Ectodermal cell (in vitro differentiated cells): ENCODE measurements around the gene CTBP1.

Experiments used
- H3K27ac ChIP-seq: 2 replicates; pipeline ENCODE4 v1.7.0; 2013; ENCODE audit warnings: mild to moderate bottlenecking, low read depth, low read length; ENCODE audit not compliant: insufficient read depth, poor library complexity, severe bottlenecking
- H3K27me3 ChIP-seq: 2 replicates; pipeline ENCODE4 v1.7.0; 2013; ENCODE audit warnings: mild to moderate bottlenecking, low read length; ENCODE audit not compliant: insufficient read depth, control insufficient read depth, poor library complexity, severe bottlenecking
- H3K36me3 ChIP-seq: one replicate; pipeline ENCODE4 v1.7.0; 2013; ENCODE audit warnings: low read length; ENCODE audit not compliant: control insufficient read depth, insufficient read depth
- H3K4me1 ChIP-seq: one replicate; pipeline ENCODE4 v1.7.0; 2013; ENCODE audit warnings: low read length; ENCODE audit not compliant: control insufficient read depth, insufficient read depth
- H3K4me3 ChIP-seq: 2 replicates; pipeline ENCODE4 v1.7.0; 2013; ENCODE audit warnings: low read depth, low read length, control low read depth; ENCODE audit not compliant: insufficient read depth
- H3K9me3 ChIP-seq: 2 replicates; pipeline ENCODE4 v1.7.0; 2013; ENCODE audit warnings: mild to moderate bottlenecking, low read length, moderate library complexity; ENCODE audit not compliant: control insufficient read depth
- WGBS, 2 experiments: methylation state at CpG; one replicate each; pipeline ENCODE4 v1.1.7; 2013; ENCODE audit warnings: missing lambda C conversion rate in 2 of 2; 5-methylcytosine and 5-hydroxymethylcytosine counted together

Gene CTBP1

GRCh38 chr4:1250527-1250812 lies 1.5 kb upstream of the CTBP1 start:
- Histone ChIP-seq H3K4me1 (peaks cover 15% of the 10 kb centered on the region), H3K27me3 (no peaks in the 10 kb centered on the region), H3K4me3 (no peak overlapping the region), H3K27ac (no peak overlapping the region), H3K36me3 (peaks cover 30% of the 10 kb centered on the region), H3K9me3 (peaks cover 7% of the 10 kb centered on the region)
- 91 to 97% methylated on average over 7 of the region's 7 CpGs for WGBS, 2 experiments

- peak overlapping the region; percentile 66 for H3K4me3 ChIP-seq
- 60 to 61% methylated on average over 39 of the region's 39 CpGs for WGBS, 2 experiments
- no peaks in the 10 kb centered on the region for H3K27me3 ChIP-seq
- H3K4me1 ChIP-seq: peaks cover 15% of the 10 kb centered on the region
- peaks cover 30% of the 10 kb centered on the region for H3K36me3 ChIP-seq
- peak overlapping the region; percentile 2 for H3K27ac ChIP-seq
- peaks cover 7% of the 10 kb centered on the region for H3K9me3 ChIP-seq
Measured at GRCh38 chr4:1249731-1250526, 999 bp upstream of the CTBP1 start.

- peaks cover 7% of the 10 kb centered on the region for H3K9me3 ChIP-seq
- H3K27me3 ChIP-seq: no peaks in the 10 kb centered on the region
- H3K36me3 ChIP-seq: peaks cover 30% of the 10 kb centered on the region
- H3K4me3 ChIP-seq: peak overlapping the region; percentile 66
- WGBS, 2 experiments: 0% methylated on average over 86 of the region's 86 CpGs
- peaks cover 15% of the 10 kb centered on the region for H3K4me1 ChIP-seq
- H3K27ac ChIP-seq: peak overlapping the region; percentile 2
Measured at GRCh38 chr4:1249148-1249730, 309 bp upstream of the CTBP1 start.

GRCh38 chr4:1247864-1248244 lies 1.1 kb downstream of the CTBP1 start:
- no peaks in the 10 kb centered on the region for H3K27me3 ChIP-seq
- H3K36me3 ChIP-seq: peaks cover 23% of the 10 kb centered on the region
- WGBS, 2 experiments: 0 to 1% methylated on average over 40 of the region's 40 CpGs
- peaks cover 15% of the 10 kb centered on the region for H3K4me1 ChIP-seq
- peak overlapping the region; percentile 47 for H3K27ac ChIP-seq
- H3K9me3 ChIP-seq: peaks cover 7% of the 10 kb centered on the region
- H3K4me3 ChIP-seq: peak overlapping the region; percentile 64

GRCh38 chr4:1246901-1247863 lies 1.7 kb downstream of the CTBP1 start:
- peaks cover 15% of the 10 kb centered on the region for H3K4me1 ChIP-seq
- H3K4me3 ChIP-seq: peak overlapping the region; percentile 64
- peaks cover 5% of the 10 kb centered on the region for H3K9me3 ChIP-seq
- 29 to 31% methylated on average over 48 of the region's 48 CpGs for WGBS, 2 experiments
- peaks cover 17% of the 10 kb centered on the region for H3K36me3 ChIP-seq
- H3K27me3 ChIP-seq: no peaks in the 10 kb centered on the region
- no peak overlapping the region for H3K27ac ChIP-seq

GRCh38 chr4:1246111-1246881 lies 2.6 kb downstream of the CTBP1 start:
- Histone ChIP-seq H3K4me1 (peaks cover 15% of the 10 kb centered on the region), H3K9me3 (peaks cover 3% of the 10 kb centered on the region), H3K27me3 (no peaks in the 10 kb centered on the region), H3K27ac (no peak overlapping the region), H3K36me3 (peaks cover 13% of the 10 kb centered on the region), H3K4me3 (no peak overlapping the region)
- WGBS, 2 experiments: 91 to 92% methylated on average over 24 of the region's 24 CpGs

GRCh38 chr4:1245481-1246051 lies 3.4 kb downstream of the CTBP1 start:
- Histone ChIP-seq H3K4me1 (peaks cover 15% of the 10 kb centered on the region), H3K36me3 (peaks cover 12% of the 10 kb centered on the region), H3K9me3 (no peaks in the 10 kb centered on the region), H3K27ac (no peak overlapping the region), H3K27me3 (no peaks in the 10 kb centered on the region), H3K4me3 (no peak overlapping the region)
- 95 to 96% methylated on average over 26 of the region's 26 CpGs for WGBS, 2 experiments

GRCh38 chr4:1244978-1245471 lies 3.9 kb downstream of the CTBP1 start:
- peaks cover 9% of the 10 kb centered on the region for H3K36me3 ChIP-seq
- no peak overlapping the region for H3K27ac ChIP-seq
- 94 to 95% methylated on average over 19 of the region's 19 CpGs for WGBS, 2 experiments
- no peaks in the 10 kb centered on the region for H3K9me3 ChIP-seq
- H3K27me3 ChIP-seq: no peaks in the 10 kb centered on the region
- no peak overlapping the region for H3K4me3 ChIP-seq
- peaks cover 15% of the 10 kb centered on the region for H3K4me1 ChIP-seq

- peaks cover 15% of the 10 kb centered on the region for H3K4me1 ChIP-seq
- H3K27me3 ChIP-seq: no peaks in the 10 kb centered on the region
- no peaks in the 10 kb centered on the region for H3K9me3 ChIP-seq
- no peak overlapping the region for H3K4me3 ChIP-seq
- H3K27ac ChIP-seq: no peak overlapping the region
- H3K36me3 ChIP-seq: peaks cover 9% of the 10 kb centered on the region
- 91 to 93% methylated on average over 33 of the region's 33 CpGs for WGBS, 2 experiments
Measured at GRCh38 chr4:1244081-1244977, 4.6 kb downstream of the CTBP1 start.
